HepG2 (cell line): ENCODE data around the gene NTM.

ENCODE experiments used
- EP300 ChIP-seq, 3 experiments: sonication (generic) in 1 of 3; formaldehyde crosslinking in 1 of 3; IDR thresholded peaks; 2 replicates each; pipeline versions ENCODE4 v1.5.1 to v1.6.1; 2011 to 2020; ENCODE audit warnings: low read depth in 2 of 3, low read length in 2 of 3, borderline replicate concordance in 1 of 3, improper control_type of control experiment in 1 of 3, mild to moderate bottlenecking in 1 of 3, missing genetic modification reagents in 1 of 3, moderate library complexity in 1 of 3
- FOXJ3 ChIP-seq: sonication (generic); formaldehyde crosslinking; IDR thresholded peaks from 2 replicates; pipeline ENCODE4 v1.4.0; 2020; ENCODE audit warnings: missing genetic modification reagents, mild to moderate bottlenecking, borderline replicate concordance
- TF ChIP-seq, protein P1 (sequence below): sonication (generic); formaldehyde crosslinking; conservative IDR thresholded peaks from 2 replicates; pipeline ENCODE4 v1.4.0; 2020; ENCODE audit warnings: missing genetic modification reagents
- TF ChIP-seq, protein P2 (sequence below): sonication (generic); formaldehyde crosslinking; IDR thresholded peaks from 2 replicates; pipeline ENCODE4 v1.5.0; 2020; ENCODE audit warnings: mild to moderate bottlenecking, missing genetic modification reagents, moderate library complexity

DNA sequence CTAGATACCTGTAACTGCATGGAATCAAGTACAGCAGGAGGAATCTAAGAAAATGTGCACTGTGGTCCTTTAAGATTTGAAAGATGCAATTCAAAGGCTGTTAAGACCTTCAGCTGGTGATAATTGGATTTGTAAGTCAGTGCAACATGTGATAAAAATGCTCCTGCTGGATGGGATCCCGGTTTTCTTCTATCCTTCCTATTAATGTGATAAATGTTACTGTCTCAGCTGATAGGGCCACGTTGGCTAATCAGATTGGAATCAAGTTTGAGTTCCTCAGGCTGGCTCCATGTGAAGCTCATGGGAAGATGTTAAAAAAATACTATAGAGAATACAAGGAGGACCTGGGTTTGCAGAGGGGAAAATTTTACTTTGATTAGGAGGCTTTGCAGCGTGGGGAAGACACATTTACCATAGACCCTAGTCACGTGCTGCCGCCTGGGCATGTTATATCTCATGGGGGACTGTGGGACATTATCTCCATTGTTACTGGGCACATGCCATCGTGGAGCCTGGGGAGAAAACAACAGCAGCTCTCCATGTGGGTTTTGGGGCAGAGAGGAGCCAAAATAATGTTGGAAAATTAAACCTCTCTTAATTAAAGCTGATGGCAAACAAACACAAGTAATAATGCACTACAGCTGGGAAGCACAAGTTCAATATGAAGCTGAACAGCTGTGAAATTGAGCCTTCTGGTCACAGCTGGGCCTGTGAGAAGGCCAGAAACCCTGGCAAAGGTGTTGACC, 652.5 kb downstream of the NTM start:
- TF ChIP-seq, protein P1, sequence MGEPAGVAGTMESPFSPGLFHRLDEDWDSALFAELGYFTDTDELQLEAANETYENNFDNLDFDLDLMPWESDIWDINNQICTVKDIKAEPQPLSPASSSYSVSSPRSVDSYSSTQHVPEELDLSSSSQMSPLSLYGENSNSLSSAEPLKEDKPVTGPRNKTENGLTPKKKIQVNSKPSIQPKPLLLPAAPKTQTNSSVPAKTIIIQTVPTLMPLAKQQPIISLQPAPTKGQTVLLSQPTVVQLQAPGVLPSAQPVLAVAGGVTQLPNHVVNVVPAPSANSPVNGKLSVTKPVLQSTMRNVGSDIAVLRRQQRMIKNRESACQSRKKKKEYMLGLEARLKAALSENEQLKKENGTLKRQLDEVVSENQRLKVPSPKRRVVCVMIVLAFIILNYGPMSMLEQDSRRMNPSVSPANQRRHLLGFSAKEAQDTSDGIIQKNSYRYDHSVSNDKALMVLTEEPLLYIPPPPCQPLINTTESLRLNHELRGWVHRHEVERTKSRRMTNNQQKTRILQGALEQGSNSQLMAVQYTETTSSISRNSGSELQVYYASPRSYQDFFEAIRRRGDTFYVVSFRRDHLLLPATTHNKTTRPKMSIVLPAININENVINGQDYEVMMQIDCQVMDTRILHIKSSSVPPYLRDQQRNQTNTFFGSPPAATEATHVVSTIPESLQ = no peak
- TF ChIP-seq EP300 (IDR thresholded peaks at IDR 0.05; ENCODE audit: low read depth in 2 of 2, low read length in 2 of 2) (no peak), EP300 (CRISPR knock-in tag; IDR thresholded peaks at IDR 0.05; ENCODE audit: borderline replicate concordance) (no peak), FOXJ3 (CRISPR knock-in tag) (no peak)
- TF ChIP-seq, protein P2, sequence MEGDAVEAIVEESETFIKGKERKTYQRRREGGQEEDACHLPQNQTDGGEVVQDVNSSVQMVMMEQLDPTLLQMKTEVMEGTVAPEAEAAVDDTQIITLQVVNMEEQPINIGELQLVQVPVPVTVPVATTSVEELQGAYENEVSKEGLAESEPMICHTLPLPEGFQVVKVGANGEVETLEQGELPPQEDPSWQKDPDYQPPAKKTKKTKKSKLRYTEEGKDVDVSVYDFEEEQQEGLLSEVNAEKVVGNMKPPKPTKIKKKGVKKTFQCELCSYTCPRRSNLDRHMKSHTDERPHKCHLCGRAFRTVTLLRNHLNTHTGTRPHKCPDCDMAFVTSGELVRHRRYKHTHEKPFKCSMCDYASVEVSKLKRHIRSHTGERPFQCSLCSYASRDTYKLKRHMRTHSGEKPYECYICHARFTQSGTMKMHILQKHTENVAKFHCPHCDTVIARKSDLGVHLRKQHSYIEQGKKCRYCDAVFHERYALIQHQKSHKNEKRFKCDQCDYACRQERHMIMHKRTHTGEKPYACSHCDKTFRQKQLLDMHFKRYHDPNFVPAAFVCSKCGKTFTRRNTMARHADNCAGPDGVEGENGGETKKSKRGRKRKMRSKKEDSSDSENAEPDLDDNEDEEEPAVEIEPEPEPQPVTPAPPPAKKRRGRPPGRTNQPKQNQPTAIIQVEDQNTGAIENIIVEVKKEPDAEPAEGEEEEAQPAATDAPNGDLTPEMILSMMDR (CRISPR knock-in tag) = no peak
